C1 segment of cervical spinal cord (tissue), 14 donors: ENCODE data around the gene ADGRL2.
"Not testable (repeated sequence)": the region's sequence is repeated elsewhere in the genome, so short reads cannot be mapped to it uniquely, and the experiment has no call there.

Experiments used
- DNase-seq, 14 donors: peaks; one replicate each; lab custom pipeline; 2025; lab: John Stamatoyannopoulos, UW

ADGRL2 gene

GRCh38 chr1:81847063-81847462 is 46.3 kb downstream of the ADGRL2 start:
- no peak for DNase-seq

- no peak for DNase-seq
Observed at GRCh38 chr1:81848880-81849682, 48.3 kb downstream of the ADGRL2 start.

- DNase-seq: no peak
Observed at GRCh38 chr1:81850031-81850430, 49.3 kb downstream of the ADGRL2 start.

- no peak for DNase-seq
Observed at GRCh38 chr1:81850495-81850894, 49.8 kb downstream of the ADGRL2 start.

GRCh38 chr1:81851217-81851616 is 50.5 kb downstream of the ADGRL2 start:
- DNase-seq: no peak

- DNase-seq: no peak
Observed at GRCh38 chr1:81852961-81853360, 52.2 kb downstream of the ADGRL2 start.

GRCh38 chr1:81867235-81867634 is 66.5 kb downstream of the ADGRL2 start:
- DNase-seq: no peak

- no peak for DNase-seq
Observed at GRCh38 chr1:81869307-81869706, 68.6 kb downstream of the ADGRL2 start.

- DNase-seq: not testable (repeated sequence)
Observed at GRCh38 chr1:81871091-81871490, 70.4 kb downstream of the ADGRL2 start.

- no peak for DNase-seq
Observed at GRCh38 chr1:81873946-81874345, 73.2 kb downstream of the ADGRL2 start.

- no peak for DNase-seq
Observed at GRCh38 chr1:81874461-81874860, 73.7 kb downstream of the ADGRL2 start.

- DNase-seq: no peak
Observed at GRCh38 chr1:81874940-81875339, 74.2 kb downstream of the ADGRL2 start.

GRCh38 chr1:81876901-81877733 is 76.4 kb downstream of the ADGRL2 start:
- no peak for DNase-seq

- no peak for DNase-seq
Observed at GRCh38 chr1:81877940-81878339, 77.2 kb downstream of the ADGRL2 start.

- no peak for DNase-seq
Observed at GRCh38 chr1:81878538-81878937, 77.8 kb downstream of the ADGRL2 start.

- no peak for DNase-seq
Observed at GRCh38 chr1:81880781-81881180, 80.0 kb downstream of the ADGRL2 start.

- no peak for DNase-seq
Observed at GRCh38 chr1:81885291-81885690, 84.6 kb downstream of the ADGRL2 start.

- not testable (repeated sequence) for DNase-seq
Observed at GRCh38 chr1:81886292-81886691, 85.6 kb downstream of the ADGRL2 start.

GRCh38 chr1:81887421-81888144 is 86.8 kb downstream of the ADGRL2 start:
- DNase-seq: no peak

- DNase-seq: no peak
Observed at GRCh38 chr1:81889166-81889565, 88.4 kb downstream of the ADGRL2 start.

- DNase-seq: no peak
Observed at GRCh38 chr1:81894867-81895266, 94.1 kb downstream of the ADGRL2 start.

GRCh38 chr1:81899214-81899821 is 98.6 kb downstream of the ADGRL2 start:
- DNase-seq: no peak
